ENCODE data around the gene GKN1.

The GKN1 gene

DNA sequence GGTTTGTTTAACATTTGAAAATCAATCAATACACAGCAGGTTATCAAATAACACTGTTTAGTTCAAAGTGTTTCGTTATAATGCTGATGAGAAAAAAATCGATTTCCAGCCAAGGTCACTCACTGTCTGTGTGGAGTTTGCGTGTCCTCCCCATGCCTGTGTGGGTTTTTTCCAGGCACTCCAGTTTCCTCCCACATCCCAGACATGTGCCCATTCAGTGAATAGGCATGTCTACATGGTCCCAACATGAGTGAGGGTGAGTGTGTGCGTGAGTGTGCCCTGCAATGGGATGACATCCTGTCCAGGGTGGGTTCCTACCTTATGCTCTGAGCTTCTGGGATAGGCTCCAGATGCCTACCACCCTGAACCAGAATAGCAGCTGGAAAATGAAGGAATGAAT is 13.1 kb upstream of the GKN1 start:
- no peak for DNase-seq

DNA sequence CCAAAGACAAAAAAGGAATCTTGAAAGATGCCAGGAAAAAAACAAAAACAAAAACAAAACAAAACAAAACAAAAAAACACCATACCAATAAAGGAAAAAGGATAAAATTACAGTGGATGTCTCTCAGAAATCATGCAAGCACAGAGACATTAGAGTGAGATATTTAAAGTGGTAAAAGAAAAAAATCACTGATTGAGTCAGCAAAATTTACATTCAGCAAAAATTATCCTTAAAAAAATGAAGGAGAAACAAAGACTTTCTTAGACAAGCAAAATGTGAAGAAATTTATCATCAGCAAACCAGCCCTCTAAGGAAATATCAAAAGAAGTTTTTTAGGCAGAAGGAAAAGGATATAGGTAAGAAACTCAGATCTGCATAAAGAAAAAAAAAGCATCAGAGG is 10.2 kb upstream of the GKN1 start:
- no peak for DNase-seq

GRCh38 chr2:68968221-68968620 is 6.2 kb upstream of the GKN1 start:
- DNase-seq = no peak

DNA sequence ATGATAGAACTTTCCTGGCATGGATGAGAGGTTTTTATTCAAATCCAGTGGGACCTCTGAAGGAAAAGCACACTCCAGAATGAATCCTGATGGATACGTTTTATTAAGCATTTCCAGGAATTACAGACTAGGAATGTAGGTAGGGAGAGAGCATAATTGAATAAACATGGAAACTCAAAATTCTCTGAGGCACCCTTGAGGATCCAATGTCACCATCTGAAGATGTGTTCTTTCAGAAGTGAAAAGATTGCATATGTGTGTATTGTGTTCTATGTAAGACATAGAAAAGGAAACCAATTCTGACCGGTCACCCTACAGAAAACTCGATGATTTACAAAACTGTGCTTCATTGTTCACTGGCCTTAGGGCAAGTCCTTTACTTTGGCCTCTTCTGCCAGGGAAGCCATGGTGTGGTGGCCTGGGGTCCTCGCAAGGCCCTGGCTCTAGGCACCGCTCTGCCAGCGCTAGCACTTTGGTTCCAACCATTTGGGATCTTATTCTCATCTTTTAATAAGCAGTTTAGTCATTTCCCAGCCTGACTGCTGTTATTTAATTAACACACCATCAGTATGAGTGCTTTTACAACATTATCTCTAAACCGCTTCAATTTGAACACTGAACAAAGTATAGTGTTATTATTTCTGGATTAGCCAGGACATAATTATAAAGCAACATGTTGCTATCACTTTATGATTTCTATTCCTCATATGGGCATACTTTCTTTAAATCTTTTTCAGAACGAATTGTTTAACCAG is 4.5 kb upstream of the GKN1 start:
- DNase-seq = no peak

DNA sequence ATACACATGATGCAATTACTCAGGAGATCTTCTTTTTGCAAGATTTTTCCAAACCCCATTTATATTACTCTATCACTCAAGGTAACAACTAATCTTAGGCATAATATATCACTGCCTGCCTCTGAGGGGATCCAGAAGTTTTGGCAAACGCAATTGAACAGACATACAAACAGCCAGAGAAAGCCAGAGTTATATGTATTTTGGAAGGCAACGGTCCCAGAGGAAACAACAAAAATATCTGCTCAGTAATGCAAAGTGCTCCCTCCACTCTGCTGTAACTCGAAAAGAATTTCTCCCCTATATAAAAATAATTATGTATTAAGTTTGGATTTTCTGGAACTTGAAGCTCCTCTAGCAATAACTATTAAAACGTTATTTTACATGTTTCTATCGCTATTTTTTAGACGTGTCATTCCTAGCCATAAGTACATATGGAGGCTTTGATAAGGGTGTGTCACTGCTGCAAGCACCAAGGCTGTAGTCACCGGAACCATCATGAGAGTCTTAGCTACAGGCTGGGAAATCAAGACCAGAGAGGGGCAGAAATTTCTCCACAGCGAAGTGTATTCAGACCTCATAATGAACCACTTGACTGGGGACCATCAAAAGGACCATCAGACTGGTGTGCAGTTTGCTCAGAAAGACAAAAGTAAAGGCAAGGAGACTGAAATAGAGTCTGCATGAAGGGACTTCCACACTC is 3.7 kb upstream of the GKN1 start:
- no peak for DNase-seq

DNA sequence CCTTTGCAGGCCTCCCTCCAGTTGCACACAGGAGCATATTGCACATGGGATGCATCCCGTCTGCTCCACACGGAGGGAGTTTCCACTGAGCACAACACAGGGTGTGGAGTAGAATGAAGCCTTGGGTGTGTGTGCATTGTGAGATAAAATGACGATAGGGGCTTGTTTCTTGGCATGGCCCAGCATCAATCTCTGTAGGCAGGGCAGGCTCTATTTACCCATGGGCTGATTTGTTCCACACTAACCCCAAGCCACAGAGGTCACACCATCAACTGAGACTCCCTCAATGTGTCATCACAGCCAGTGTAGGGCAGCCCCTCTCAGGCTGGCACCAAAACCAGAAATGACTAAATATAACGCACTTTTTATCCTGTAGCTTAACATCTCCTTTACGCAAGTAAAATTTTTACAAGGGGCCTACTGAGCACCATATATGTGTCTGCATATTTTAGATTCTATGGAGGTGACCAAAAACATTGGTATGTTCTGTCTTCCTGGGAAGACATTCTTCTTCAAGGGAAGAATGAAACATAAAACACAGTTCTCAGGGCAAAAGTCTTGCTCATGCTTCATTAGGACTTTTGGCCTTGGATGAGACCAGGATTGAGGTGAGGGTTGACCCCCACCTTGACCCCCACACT is 2.7 kb upstream of the GKN1 start:
- DNase-seq = no peak

DNA sequence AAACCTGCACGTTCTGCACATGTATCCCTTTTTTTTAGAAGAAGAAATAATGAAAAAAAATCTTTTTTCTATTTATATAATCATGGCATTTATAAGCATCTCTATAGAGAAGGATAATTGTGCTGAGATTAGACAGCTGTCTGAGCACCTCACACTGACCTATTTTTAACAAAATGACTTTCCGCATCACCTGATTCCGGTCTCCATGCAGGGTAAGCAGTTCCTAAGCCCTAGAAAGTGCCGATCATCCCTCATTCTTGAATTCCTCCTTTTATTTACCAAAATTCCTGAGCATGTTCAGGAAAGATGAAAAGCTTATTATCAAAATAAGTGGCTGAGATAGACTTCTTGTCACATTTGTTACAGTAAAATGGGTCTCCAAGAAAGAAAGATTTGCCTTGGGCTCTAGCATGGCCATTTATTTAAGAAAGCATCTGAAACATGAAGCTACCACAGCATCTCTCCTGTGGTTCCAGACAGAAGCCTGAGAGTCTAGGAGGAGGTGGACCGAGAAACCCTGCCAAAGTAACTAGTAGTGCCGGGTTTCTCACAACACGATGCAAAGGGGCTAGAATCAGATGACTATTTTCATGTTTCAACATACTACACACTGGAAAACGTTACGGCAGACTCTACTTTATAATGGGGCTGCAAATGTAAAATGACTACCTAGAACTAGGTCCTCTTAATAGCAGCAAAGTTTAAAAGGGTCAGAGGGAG is 670 bp downstream of the GKN1 start:
- no peak for DNase-seq

DNA sequence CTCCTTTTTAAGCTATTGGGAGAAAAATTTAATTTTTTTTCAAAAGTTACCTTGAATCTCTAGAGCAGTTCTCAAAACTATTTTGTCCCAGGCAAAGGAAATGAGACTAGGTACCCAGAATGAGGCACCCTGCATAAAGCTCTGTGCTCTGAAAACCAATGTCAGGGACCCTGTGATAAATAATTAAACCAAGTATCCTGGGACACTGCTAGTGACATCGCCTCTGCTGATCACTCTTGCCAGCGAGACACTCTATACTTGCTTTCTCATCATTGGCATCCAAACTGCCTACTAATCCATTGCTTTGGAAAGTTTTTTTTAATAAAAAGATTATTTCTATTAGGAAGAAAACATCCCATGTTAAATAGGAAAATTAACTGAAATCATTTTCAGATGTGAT is 1.4 kb downstream of the GKN1 start:
- no peak for DNase-seq

DNA sequence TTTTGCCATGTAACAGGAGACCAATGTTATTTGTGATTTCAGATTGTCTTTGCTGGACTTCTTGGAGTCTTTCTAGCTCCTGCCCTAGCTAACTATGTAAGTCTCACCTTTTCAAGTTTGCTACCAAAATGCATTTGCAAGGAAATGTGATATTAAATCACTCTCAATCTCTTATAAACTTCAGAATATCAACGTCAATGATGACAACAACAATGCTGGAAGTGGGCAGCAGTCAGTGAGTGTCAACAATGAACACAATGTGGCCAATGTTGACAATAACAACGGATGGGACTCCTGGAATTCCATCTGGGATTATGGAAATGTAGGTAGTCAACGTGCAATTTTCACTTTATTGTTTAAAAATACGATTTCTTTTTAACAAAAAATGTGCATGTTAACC is 3.0 kb downstream of the GKN1 start:
- no peak for DNase-seq

DNA sequence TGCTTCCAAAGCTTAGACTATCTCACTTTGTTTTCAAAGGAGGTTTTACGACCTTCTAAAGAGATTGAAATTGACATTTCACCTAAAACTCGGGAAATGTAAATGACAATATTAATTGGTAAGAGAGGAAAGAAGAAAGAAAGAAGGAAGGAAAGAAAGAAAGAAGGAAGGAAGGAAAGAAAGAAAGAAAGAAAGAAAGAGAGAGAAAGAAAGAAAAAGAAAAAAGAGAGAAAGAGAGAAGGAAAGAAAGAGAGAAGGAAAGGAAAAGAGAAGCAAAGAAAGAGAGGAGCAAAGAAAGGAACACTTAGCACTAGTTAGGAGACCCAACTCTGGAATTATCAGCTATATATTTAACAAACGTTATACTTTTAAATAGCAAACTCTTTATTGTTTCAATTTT is 3.7 kb downstream of the GKN1 start:
- DNase-seq = no peak

GRCh38 chr2:68980956-68981355 is 6.5 kb downstream of the GKN1 start:
- DNase-seq = no peak

- DNase-seq = no peak
These were observed 12.6 kb downstream of the GKN1 start for GRCh38 chr2:68987021-68987503.

DNA sequence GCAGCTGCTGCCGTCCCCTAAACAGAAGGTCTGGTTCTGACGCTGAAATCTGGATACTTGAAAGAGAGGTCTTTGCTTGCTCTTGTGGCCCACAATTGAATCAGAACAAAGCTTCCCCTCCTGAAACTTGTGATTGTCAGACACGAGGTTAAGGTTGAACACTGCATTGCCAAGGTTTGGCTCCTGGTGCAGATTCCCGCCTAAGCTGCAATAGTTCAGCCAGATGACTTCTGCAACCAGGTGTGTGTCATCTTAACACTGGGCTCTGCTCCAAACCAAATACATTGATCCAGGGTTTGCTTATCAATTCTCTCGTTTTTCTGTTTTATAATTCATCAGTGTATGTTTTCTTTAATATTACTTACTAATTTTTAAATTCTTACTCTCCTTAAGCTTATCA is 14.6 kb downstream of the GKN1 start:
- DNase-seq = no peak

- DNase-seq = no peak
These were observed 17.9 kb downstream of the GKN1 start for GRCh38 chr2:68992341-68992740.

DNA sequence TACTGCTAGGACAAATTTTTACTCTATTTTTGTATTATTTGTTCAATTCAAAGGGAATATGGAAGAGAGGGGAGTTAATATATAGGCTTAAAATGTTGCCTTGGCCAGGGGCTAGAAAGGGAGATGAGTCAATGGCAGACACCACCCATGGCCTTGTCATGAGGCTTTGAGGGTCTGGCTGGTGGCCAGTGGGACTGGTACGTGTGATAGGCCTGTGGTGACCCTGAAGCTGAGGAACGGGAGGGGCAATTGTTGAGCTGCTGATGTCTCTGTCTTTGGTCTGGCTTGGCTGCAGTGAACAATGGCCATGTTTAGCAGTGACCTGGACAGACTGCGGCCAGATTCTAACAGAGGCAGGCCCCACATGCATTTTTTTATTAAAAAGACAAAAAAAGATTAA is 18.5 kb downstream of the GKN1 start:
- DNase-seq = no peak

- DNase-seq = no peak
These were observed 19.2 kb downstream of the GKN1 start for GRCh38 chr2:68993660-68994059.

DNA sequence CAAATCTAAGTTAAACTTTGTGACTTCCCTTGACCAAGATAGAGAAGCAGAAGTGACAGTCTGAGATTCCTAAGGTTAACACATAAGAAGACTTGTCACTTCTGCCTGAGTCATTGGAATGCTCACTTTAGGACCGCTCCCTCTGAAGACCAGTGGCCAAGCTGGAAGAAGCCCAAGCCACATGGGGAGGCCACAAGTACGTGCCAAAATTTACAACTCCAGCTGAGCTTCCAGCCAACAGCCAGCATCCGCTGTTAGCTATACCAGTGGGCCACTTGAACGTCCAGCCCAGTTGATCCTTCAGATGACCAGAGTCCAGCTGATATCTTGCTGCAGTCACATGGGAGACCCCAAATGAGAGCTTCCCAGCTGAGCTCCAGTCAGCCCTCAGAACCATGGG is 20.4 kb downstream of the GKN1 start:
- no peak for DNase-seq

GRCh38 chr2:68995916-68996315 is 21.5 kb downstream of the GKN1 start:
- no peak for DNase-seq

DNA sequence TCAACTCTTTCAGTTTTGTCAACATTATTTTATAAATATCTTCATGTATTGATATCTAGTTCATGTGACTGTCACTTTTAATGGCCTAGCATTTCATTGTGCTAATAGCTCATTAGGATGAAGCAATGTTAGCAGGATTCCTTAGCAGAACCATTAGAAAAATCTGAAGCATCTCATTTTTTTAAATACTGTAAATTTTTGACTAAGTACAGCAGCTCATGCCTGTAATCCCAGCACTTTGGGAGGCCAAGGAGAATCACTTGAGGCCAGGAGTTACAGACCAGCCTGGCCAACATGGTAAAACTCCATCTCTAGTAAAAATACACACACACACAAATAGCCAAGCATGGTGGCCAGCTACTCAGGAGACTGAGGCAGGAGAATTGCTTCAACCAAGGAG is 23.0 kb downstream of the GKN1 start:
- no peak for DNase-seq

- DNase-seq = no peak
These were observed 27.4 kb downstream of the GKN1 start for GRCh38 chr2:69001879-69002278.

GRCh38 chr2:69003731-69004130 is 29.3 kb downstream of the GKN1 start:
- DNase-seq = no peak

- no peak for DNase-seq
These were observed 32.7 kb downstream of the GKN1 start for GRCh38 chr2:69007169-69007568.

- no peak for DNase-seq
These were observed 33.2 kb downstream of the GKN1 start for GRCh38 chr2:69007603-69008002.
